Measurements from ENCODE around the gene R3HCC1L.

DNA sequence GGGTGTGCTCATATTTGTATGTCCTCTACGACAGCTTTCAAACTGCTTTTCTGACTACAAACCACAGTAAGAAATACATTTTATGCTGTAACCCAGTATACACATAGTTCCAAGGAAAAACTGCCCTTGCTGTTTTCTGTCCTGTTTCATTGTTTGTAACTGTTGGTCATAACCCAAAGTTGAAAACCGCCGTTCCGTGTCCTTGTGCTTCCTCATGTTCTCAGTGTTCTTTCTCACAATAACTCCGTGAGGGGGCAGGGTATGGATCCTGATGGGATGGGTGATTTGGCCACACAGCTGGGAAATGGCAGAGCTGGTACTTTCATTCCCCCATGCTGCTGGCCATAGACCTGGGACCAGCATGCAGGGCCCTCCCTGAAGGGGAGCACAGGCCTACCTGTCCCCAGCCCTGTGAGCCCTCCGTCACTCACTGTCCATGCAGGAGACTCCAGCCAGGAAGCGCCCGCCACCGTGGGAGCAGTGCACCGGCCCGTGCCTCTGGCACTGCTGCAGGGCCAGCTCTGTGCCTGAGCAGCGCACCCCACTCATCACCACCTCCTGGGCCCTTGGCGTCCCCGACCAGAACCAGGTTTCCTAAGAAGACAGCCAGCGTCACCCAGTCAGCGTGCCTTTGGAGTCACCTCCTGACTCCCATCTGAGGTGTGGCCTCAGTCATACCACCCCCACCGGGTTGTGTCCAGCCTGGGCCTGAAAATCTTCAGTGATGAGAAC lies 120.9 kb downstream of the R3HCC1L start:
- TF ChIP-seq TAF1 (IDR thresholded peaks at IDR 0.05; ENCODE audit: borderline replicate concordance, low read depth, low read length) (no peak), POLR2AphosphoS5 (IDR thresholded peaks at IDR 0.05; ENCODE audit: low read depth, low read length) (no peak)
